Measurements from ENCODE around the gene VIPR2. TPM values are rescaled to one million over a fixed set of nuclear protein-coding genes. Genes with fewer than 3 reads are reported as not detected.
A peak's percentile ranks its signal among the peaks of the same experiment; 100 is the strongest.
"Not testable (repeated sequence)": the region's sequence is repeated elsewhere in the genome, so short reads cannot be mapped to it uniquely, and the experiment has no call there.

Gene VIPR2
- total RNA-seq, 4 donors from 2014 or later = 1.8 to 3.7 (median 2.7) TPM

DNA sequence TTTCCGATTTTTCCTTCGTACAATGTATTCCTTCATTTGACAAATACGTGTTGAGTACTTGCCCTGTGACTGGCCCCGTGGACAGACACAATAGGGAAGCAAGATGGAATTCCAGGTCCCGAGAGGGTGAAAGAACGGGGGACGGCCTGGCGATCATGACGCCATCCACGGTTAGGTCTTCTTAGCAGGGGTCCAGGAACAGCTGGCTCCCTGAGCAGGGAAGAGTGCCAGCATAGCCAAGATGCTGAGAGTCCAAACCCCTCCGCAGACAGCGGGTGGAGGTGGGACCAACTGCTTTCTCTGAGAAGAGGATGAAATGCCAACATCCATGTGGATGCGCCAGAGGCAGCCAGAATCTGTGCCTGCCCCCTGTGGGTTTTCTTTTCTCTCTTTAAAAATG lies 144.6 kb downstream of the VIPR2 start:
- no peak for DNase-seq
- Histone ChIP-seq H3K36me3 (no peaks in the 10 kb centered on the region), H3K27me3 (peaks cover 24% of the 10 kb centered on the region), H3K27ac (no peak overlapping the region), H3K4me3 (no peak overlapping the region), H3K9me3 (no peaks in the 10 kb centered on the region), H3K4me1 (no peaks in the 10 kb centered on the region)
- TF ChIP-seq POLR2A (IDR thresholded peaks at IDR 0.05) (no peak), POLR2AphosphoS5 (IDR thresholded peaks at IDR 0.05) (no peak), EP300 (IDR thresholded peaks at IDR 0.05; ENCODE audit: low read depth) (no peak)
- TF ChIP-seq, protein P1, sequence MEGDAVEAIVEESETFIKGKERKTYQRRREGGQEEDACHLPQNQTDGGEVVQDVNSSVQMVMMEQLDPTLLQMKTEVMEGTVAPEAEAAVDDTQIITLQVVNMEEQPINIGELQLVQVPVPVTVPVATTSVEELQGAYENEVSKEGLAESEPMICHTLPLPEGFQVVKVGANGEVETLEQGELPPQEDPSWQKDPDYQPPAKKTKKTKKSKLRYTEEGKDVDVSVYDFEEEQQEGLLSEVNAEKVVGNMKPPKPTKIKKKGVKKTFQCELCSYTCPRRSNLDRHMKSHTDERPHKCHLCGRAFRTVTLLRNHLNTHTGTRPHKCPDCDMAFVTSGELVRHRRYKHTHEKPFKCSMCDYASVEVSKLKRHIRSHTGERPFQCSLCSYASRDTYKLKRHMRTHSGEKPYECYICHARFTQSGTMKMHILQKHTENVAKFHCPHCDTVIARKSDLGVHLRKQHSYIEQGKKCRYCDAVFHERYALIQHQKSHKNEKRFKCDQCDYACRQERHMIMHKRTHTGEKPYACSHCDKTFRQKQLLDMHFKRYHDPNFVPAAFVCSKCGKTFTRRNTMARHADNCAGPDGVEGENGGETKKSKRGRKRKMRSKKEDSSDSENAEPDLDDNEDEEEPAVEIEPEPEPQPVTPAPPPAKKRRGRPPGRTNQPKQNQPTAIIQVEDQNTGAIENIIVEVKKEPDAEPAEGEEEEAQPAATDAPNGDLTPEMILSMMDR (IDR thresholded peaks at IDR 0.05) = no peak
- in situ Hi-C loops (cut with MboI; ENCODE audit: low pct_ligation_motif_present in 1 of 4, low pct_unique_long_range_greater_than_20kb in 1 of 4, low sequenced_read_pairs in 3 of 4) = no loop called here
- WGBS, 2 donors (ENCODE audit: low coverage in 1 of 2) = 17 to 83% methylated on average over 1 to 13 of the region's 13 CpGs
- intact Hi-C loops (cut with DNase I; ENCODE audit: low total_unique reads) = no loop called here

- Histone ChIP-seq H3K36me3 (no peaks in the 10 kb centered on the region), H3K4me1 (no peaks in the 10 kb centered on the region), H3K4me3 (no peak overlapping the region), H3K9me3 (no peaks in the 10 kb centered on the region), H3K27me3 (peaks cover 30% of the 10 kb centered on the region), H3K27ac (no peak overlapping the region)
- TF ChIP-seq POLR2A (IDR thresholded peaks at IDR 0.05) (no peak), POLR2AphosphoS5 (IDR thresholded peaks at IDR 0.05) (no peak), EP300 (IDR thresholded peaks at IDR 0.05; ENCODE audit: low read depth) (no peak)
- TF ChIP-seq, protein P1 (IDR thresholded peaks at IDR 0.05) = no peak
- intact Hi-C loops (cut with DNase I; ENCODE audit: low total_unique reads) (no loop called here), in situ Hi-C loops (cut with MboI; ENCODE audit: low pct_ligation_motif_present in 1 of 4, low pct_unique_long_range_greater_than_20kb in 1 of 4, low sequenced_read_pairs in 3 of 4) (no loop called here)
- DNase-seq = no peak
- WGBS, 2 donors (ENCODE audit: low coverage in 1 of 2) = 87% methylated on average over 3 to 21 of the region's 21 CpGs
These were observed 145.2 kb downstream of the VIPR2 start for GRCh38 chr7:158999496-158999895.

GRCh38 chr7:158998261-158998660 lies 146.4 kb downstream of the VIPR2 start:
- H3K9me3 ChIP-seq; intact Hi-C loops (cut with DNase I; ENCODE audit: low total_unique reads); in situ Hi-C loops (cut with MboI; ENCODE audit: low pct_ligation_motif_present in 1 of 4, low pct_unique_long_range_greater_than_20kb in 1 of 4, low sequenced_read_pairs in 3 of 4); DNase-seq; H3K4me3 ChIP-seq; H3K36me3 ChIP-seq; H3K27ac ChIP-seq; H3K4me1 ChIP-seq: not testable (repeated sequence)
- peaks cover 42% of the 10 kb centered on the region for H3K27me3 ChIP-seq
- no CpG with 5 or more reads among the region's 9 CpGs for WGBS, 2 donors (ENCODE audit: low coverage in 1 of 2)

GRCh38 chr7:158997471-158997870 lies 147.2 kb downstream of the VIPR2 start:
- in situ Hi-C loops (cut with MboI; ENCODE audit: low pct_ligation_motif_present in 1 of 4, low pct_unique_long_range_greater_than_20kb in 1 of 4, low sequenced_read_pairs in 3 of 4) = no loop called here
- no peak for TF ChIP-seq POLR2AphosphoS5 (IDR thresholded peaks at IDR 0.05)
- TF ChIP-seq POLR2A (IDR thresholded peaks at IDR 0.05) = no peak
- TF ChIP-seq, protein P1 (IDR thresholded peaks at IDR 0.05) = no peak
- no peak for TF ChIP-seq EP300 (IDR thresholded peaks at IDR 0.05; ENCODE audit: low read depth)
- no peaks in the 10 kb centered on the region for H3K9me3 ChIP-seq
- 85 to 87% methylated on average over 3 to 22 of the region's 22 CpGs for WGBS, 2 donors (ENCODE audit: low coverage in 1 of 2)
- peak overlapping the region in 1 of 4 donors; percentile 19 for H3K4me3 ChIP-seq
- H3K27me3 ChIP-seq = peaks cover 49% of the 10 kb centered on the region
- H3K4me1 ChIP-seq = no peaks in the 10 kb centered on the region
- no peaks in the 10 kb centered on the region for H3K36me3 ChIP-seq
- intact Hi-C loops (cut with DNase I; ENCODE audit: low total_unique reads) = no loop called here
- H3K27ac ChIP-seq = no peak overlapping the region
- DNase-seq = no peak

DNA sequence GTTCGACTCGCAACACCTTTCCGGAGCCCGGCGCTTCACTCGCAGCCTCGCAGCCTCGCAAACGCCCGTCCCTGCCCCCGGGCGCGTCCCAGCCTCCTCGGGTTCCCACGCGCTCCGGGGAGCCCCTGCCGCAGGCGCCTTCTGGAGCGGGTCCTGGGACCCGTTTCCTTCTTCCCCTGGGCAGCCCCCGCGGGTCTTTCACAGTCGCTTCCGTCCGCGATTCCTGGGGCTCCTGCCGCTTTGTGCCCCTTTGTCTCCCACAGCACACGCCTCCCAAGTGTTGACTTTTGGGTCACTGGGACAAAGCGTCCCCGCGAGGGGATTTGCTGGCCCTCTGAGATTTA lies 147.6 kb downstream of the VIPR2 start:
- Histone ChIP-seq H3K9me3 (no peaks in the 10 kb centered on the region), H3K36me3 (no peaks in the 10 kb centered on the region), H3K4me1 (no peaks in the 10 kb centered on the region), H3K4me3 (peak overlapping the region in 1 of 4 donors; percentile 19), H3K27me3 (peaks cover 52% of the 10 kb centered on the region), H3K27ac (no peak overlapping the region)
- 64% methylated on average over 32 of the region's 32 CpGs; no CpG with 5 or more reads in 1 of the 2 donors for WGBS, 2 donors (ENCODE audit: low coverage in 1 of 2)
- TF ChIP-seq POLR2A (IDR thresholded peaks at IDR 0.05) = no peak
- TF ChIP-seq EP300 (IDR thresholded peaks at IDR 0.05; ENCODE audit: low read depth) = no peak
- TF ChIP-seq, protein P1 (IDR thresholded peaks at IDR 0.05) = no peak
- TF ChIP-seq POLR2AphosphoS5 (IDR thresholded peaks at IDR 0.05) = no peak
- intact Hi-C loops (cut with DNase I; ENCODE audit: low total_unique reads) (no loop called here), in situ Hi-C loops (cut with MboI; ENCODE audit: low pct_ligation_motif_present in 1 of 4, low pct_unique_long_range_greater_than_20kb in 1 of 4, low sequenced_read_pairs in 3 of 4) (no loop called here)
- no peak for DNase-seq
